ENCODE measurements around the gene HIF1A. TPM values are rescaled to one million over a fixed set of nuclear protein-coding genes. Genes with fewer than 3 reads are reported as not detected.

The HIF1A gene
- total and polyA plus RNA-seq, 4 donors: 15.4 to 79.2 (median 34.8) TPM

DNA sequence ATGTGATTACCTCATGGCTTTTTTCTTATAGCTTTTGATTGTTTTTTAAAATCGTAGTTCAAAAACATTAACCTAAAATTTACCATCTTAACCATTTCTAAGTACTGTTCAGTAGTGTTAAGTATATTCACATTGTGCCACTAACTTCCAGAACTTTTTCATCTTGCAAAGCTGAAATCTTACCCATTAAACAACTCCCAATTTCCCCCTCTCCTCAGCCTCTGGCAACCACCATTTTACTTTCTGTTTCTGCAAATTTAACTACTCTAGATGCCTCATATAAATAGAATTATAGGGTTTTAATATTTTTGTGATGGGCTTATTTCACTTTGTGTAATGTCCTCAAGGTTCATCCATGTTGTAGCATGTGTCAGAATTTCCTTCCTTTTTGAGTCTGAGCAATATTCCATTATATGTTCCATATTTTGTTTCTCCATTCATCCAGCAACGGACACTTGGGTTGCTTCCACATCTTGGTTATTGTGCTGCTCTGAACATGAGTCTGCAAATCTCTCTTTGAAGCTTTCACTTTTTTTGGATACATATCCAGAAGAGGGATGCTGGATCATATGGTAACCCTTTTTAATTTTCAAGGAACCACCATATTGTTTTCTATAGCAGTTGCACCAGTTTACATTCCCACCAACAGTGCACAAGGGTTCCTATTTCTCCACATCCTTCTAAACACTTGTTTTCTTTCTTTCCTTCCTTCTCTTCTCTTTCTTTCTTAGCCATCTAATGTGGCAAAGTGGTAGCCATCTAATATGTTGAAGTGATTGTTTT, 5.0 kb downstream of the HIF1A start:
- H3K27me3 ChIP-seq (ENCODE audit: control insufficient read depth in 4 of 4, insufficient read depth in 4 of 4, low read length in 3 of 4): no peaks in the 10 kb centered on the region
- H3K27ac ChIP-seq (ENCODE audit: low read depth in 1 of 2, low read length in 2 of 2): no peak overlapping the region
- H3K4me1 ChIP-seq (ENCODE audit: control insufficient read depth in 4 of 4, insufficient read depth in 4 of 4, low read length in 3 of 4): peaks cover 3 to 33% (median 18%) of the 10 kb centered on the region in 4 donors
- no peak for DNase-seq (ENCODE audit: low spot score)
- H3K9me3 ChIP-seq (ENCODE audit: control insufficient read depth in 4 of 4, low read length in 3 of 4): no peaks in the 10 kb centered on the region
- no peak overlapping the region for H3K4me3 ChIP-seq (ENCODE audit: low read depth in 1 of 3, low read length in 3 of 3)
- H3K36me3 ChIP-seq (ENCODE audit: control insufficient read depth in 4 of 4, insufficient read depth in 3 of 4, low read depth in 1 of 4, low read length in 3 of 4): no peaks in the 10 kb centered on the region
- WGBS: 76% methylated on average over 2 of the region's 2 CpGs
- H3K9ac ChIP-seq (ENCODE audit: low read depth in 1 of 2, low read length in 2 of 2): no peak overlapping the region
- no peak for TF ChIP-seq SP1 (IDR thresholded peaks at IDR 0.05)
- TF ChIP-seq FOXA2 (IDR thresholded peaks at IDR 0.05): no peak
- TF ChIP-seq EGR1 (IDR thresholded peaks at IDR 0.05; ENCODE audit: low read depth in 2 of 2): no peak
- no peak for TF ChIP-seq GABPA (IDR thresholded peaks at IDR 0.05 in 1 of 2, conservative IDR thresholded peaks at IDR 0.05 in 1 of 2)
- TF ChIP-seq JUND (IDR thresholded peaks at IDR 0.05): no peak
- TF ChIP-seq RXRA (IDR thresholded peaks at IDR 0.05): no peak

GRCh38 chr14:61701946-61702345, 6.6 kb downstream of the HIF1A start:
- WGBS: 82% methylated on average over 7 of the region's 7 CpGs
- DNase-seq (ENCODE audit: low spot score): no peak
- no peak overlapping the region for H3K4me3 ChIP-seq (ENCODE audit: low read depth in 1 of 3, low read length in 3 of 3)
- no peak overlapping the region for H3K9ac ChIP-seq (ENCODE audit: low read depth in 1 of 2, low read length in 2 of 2)
- peaks cover 5 to 33% (median 20%) of the 10 kb centered on the region in 4 donors for H3K4me1 ChIP-seq (ENCODE audit: control insufficient read depth in 4 of 4, insufficient read depth in 4 of 4, low read length in 3 of 4)
- H3K36me3 ChIP-seq (ENCODE audit: control insufficient read depth in 4 of 4, insufficient read depth in 3 of 4, low read depth in 1 of 4, low read length in 3 of 4): no peaks in the 10 kb centered on the region
- TF ChIP-seq TAF1 (conservative IDR thresholded peaks at IDR 0.05) (no peak), HNF4A (conservative IDR thresholded peaks at IDR 0.05) (no peak), JUND (IDR thresholded peaks at IDR 0.05) (no peak), RAD21 (IDR thresholded peaks at IDR 0.05) (no peak), FOXA1 (IDR thresholded peaks at IDR 0.05) (no peak), NR2F2 (IDR thresholded peaks at IDR 0.05) (no peak), YY1 (IDR thresholded peaks at IDR 0.05) (no peak), REST (IDR thresholded peaks at IDR 0.05) (no peak), SP1 (IDR thresholded peaks at IDR 0.05) (no peak), RXRA (IDR thresholded peaks at IDR 0.05) (no peak)
- TF ChIP-seq, protein P1, sequence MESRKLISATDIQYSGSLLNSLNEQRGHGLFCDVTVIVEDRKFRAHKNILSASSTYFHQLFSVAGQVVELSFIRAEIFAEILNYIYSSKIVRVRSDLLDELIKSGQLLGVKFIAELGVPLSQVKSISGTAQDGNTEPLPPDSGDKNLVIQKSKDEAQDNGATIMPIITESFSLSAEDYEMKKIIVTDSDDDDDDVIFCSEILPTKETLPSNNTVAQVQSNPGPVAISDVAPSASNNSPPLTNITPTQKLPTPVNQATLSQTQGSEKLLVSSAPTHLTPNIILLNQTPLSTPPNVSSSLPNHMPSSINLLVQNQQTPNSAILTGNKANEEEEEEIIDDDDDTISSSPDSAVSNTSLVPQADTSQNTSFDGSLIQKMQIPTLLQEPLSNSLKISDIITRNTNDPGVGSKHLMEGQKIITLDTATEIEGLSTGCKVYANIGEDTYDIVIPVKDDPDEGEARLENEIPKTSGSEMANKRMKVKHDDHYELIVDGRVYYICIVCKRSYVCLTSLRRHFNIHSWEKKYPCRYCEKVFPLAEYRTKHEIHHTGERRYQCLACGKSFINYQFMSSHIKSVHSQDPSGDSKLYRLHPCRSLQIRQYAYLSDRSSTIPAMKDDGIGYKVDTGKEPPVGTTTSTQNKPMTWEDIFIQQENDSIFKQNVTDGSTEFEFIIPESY (IDR thresholded peaks at IDR 0.05): no peak
- TF ChIP-seq, protein P2, sequence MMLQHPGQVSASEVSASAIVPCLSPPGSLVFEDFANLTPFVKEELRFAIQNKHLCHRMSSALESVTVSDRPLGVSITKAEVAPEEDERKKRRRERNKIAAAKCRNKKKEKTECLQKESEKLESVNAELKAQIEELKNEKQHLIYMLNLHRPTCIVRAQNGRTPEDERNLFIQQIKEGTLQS (IDR thresholded peaks at IDR 0.05): no peak
- TF ChIP-seq, protein P3, sequence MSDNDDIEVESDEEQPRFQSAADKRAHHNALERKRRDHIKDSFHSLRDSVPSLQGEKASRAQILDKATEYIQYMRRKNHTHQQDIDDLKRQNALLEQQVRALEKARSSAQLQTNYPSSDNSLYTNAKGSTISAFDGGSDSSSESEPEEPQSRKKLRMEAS (IDR thresholded peaks at IDR 0.05): no peak
- TF ChIP-seq, protein P4, sequence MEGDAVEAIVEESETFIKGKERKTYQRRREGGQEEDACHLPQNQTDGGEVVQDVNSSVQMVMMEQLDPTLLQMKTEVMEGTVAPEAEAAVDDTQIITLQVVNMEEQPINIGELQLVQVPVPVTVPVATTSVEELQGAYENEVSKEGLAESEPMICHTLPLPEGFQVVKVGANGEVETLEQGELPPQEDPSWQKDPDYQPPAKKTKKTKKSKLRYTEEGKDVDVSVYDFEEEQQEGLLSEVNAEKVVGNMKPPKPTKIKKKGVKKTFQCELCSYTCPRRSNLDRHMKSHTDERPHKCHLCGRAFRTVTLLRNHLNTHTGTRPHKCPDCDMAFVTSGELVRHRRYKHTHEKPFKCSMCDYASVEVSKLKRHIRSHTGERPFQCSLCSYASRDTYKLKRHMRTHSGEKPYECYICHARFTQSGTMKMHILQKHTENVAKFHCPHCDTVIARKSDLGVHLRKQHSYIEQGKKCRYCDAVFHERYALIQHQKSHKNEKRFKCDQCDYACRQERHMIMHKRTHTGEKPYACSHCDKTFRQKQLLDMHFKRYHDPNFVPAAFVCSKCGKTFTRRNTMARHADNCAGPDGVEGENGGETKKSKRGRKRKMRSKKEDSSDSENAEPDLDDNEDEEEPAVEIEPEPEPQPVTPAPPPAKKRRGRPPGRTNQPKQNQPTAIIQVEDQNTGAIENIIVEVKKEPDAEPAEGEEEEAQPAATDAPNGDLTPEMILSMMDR (IDR thresholded peaks at IDR 0.05; ENCODE audit: low read depth, low read length, missing input control): no peak
- no peak overlapping the region for H3K27ac ChIP-seq (ENCODE audit: low read depth in 1 of 2, low read length in 2 of 2)
- no peaks in the 10 kb centered on the region for H3K9me3 ChIP-seq (ENCODE audit: control insufficient read depth in 4 of 4, low read length in 3 of 4)
- no peaks in the 10 kb centered on the region for H3K27me3 ChIP-seq (ENCODE audit: control insufficient read depth in 4 of 4, insufficient read depth in 4 of 4, low read length in 3 of 4)

Measured in liver (tissue), 9 donors.